SK-N-SH treated with all-trans-retinoic acid at 6 μM for 48 hours (cell line): ENCODE measurements around the gene UBE2E1.

Source experiments
- ATAC-seq: fragments of 200-7000 bp; cut with Tn5 transposase; 3 replicates; pipeline ENCODE4 v1.9.1; 2020; ENCODE audit warnings: mild to moderate bottlenecking, moderate library complexity
- ARNTL ChIP-seq: fragments of 450-650 bp; formaldehyde crosslinking; IDR thresholded peaks from 2 replicates; pipeline ENCODE4 v1.5.0; 2020; ENCODE audit warnings: low read depth, mild to moderate bottlenecking, moderate library complexity, borderline replicate concordance
- BACH2 ChIP-seq: fragments of 250-450 bp; sonication (Bioruptor Pico); IDR thresholded peaks from 2 replicates; pipeline ENCODE4 v1.9.0; 2021; ENCODE audit warnings: mild to moderate bottlenecking, borderline replicate concordance
- CREB5 ChIP-seq: fragments of 250-450 bp; sonication (Bioruptor Pico); IDR thresholded peaks from 2 replicates; pipeline ENCODE4 v1.5.1; 2020; ENCODE audit warnings: low read depth, mild to moderate bottlenecking, moderate library complexity
- CSDC2 ChIP-seq: fragments of 250-450 bp; sonication (Bioruptor Pico); IDR thresholded peaks from 2 replicates; pipeline ENCODE4 v1.5.0; 2020; ENCODE audit warnings: mild to moderate bottlenecking, moderate library complexity
- CSRNP3 ChIP-seq: fragments of 250-450 bp; sonication (Bioruptor Pico); IDR thresholded peaks from 2 replicates; pipeline ENCODE4 v1.5.1; 2021; ENCODE audit warnings: mild to moderate bottlenecking, moderate library complexity
- ESRRG ChIP-seq: fragments of 250-450 bp; sonication (Bioruptor Pico); IDR thresholded peaks from 2 replicates; pipeline ENCODE4 v1.6.1; 2021; ENCODE audit warnings: mild to moderate bottlenecking
- GLIS3 ChIP-seq: fragments of 250-450 bp; sonication (Bioruptor Pico); IDR thresholded peaks from 2 replicates; pipeline ENCODE4 v1.5.0; 2020; ENCODE audit warnings: mild to moderate bottlenecking, moderate library complexity
- ISL1 ChIP-seq: fragments of 250-450 bp; sonication (Bioruptor Pico); IDR thresholded peaks from 2 replicates; pipeline ENCODE4 v2.1.2; 2022; ENCODE audit warnings: mild to moderate bottlenecking, moderate library complexity
- OSR1 ChIP-seq: fragments of 250-450 bp; sonication (Bioruptor Pico); IDR thresholded peaks from 2 replicates; pipeline ENCODE4 v1.8.0; 2022; ENCODE audit warnings: moderate library complexity, mild to moderate bottlenecking, inconsistent platforms
- PATZ1 ChIP-seq: fragments of 250-450 bp; sonication (Bioruptor Pico); IDR thresholded peaks from 2 replicates; pipeline ENCODE4 v1.8.0; 2020; ENCODE audit warnings: mild to moderate bottlenecking, moderate library complexity, borderline replicate concordance
- POU6F1 ChIP-seq: fragments of 250-450 bp; sonication (Bioruptor Pico); IDR thresholded peaks from 2 replicates; pipeline ENCODE4 v1.8.0; 2021; ENCODE audit warnings: low read depth, mild to moderate bottlenecking, moderate library complexity, borderline replicate concordance
- PPARA ChIP-seq: fragments of 250-450 bp; sonication (Bioruptor Pico); IDR thresholded peaks from 2 replicates; pipeline ENCODE4 v1.5.0; 2020; ENCODE audit warnings: mild to moderate bottlenecking, borderline replicate concordance
- RARB ChIP-seq: fragments of 250-450 bp; sonication (Bioruptor Pico); IDR thresholded peaks from 2 replicates; pipeline ENCODE4 v1.8.0; 2021; ENCODE audit warnings: mild to moderate bottlenecking, moderate library complexity
- SNAI2 ChIP-seq: fragments of 250-450 bp; sonication (Bioruptor Pico); IDR thresholded peaks from 2 replicates; pipeline ENCODE4 v1.5.0; 2020; ENCODE audit warnings: mild to moderate bottlenecking, moderate library complexity
- TCF4 ChIP-seq: fragments of 250-450 bp; sonication (Bioruptor Pico); IDR thresholded peaks from 2 replicates; pipeline ENCODE4 v1.8.0; 2021; ENCODE audit warnings: mild to moderate bottlenecking, moderate library complexity, borderline replicate concordance
- TOX ChIP-seq: fragments of 250-450 bp; sonication (Bioruptor Pico); IDR thresholded peaks from 2 replicates; pipeline ENCODE4 v1.8.0; 2021; ENCODE audit warnings: mild to moderate bottlenecking, moderate library complexity, borderline replicate concordance
- TSHZ2 ChIP-seq: fragments of 250-450 bp; sonication (Bioruptor Pico); IDR thresholded peaks from 2 replicates; pipeline ENCODE4 v1.5.0; 2020; ENCODE audit warnings: mild to moderate bottlenecking, moderate library complexity
- ZNF565 ChIP-seq: fragments of 450-650 bp; formaldehyde crosslinking; conservative IDR thresholded peaks from 2 replicates; pipeline ENCODE4 v1.5.0; 2020; ENCODE audit warnings: low read depth, mild to moderate bottlenecking, moderate library complexity
- ZNF70 ChIP-seq: fragments of 450-650 bp; formaldehyde crosslinking; IDR thresholded peaks from 2 replicates; pipeline ENCODE4 v1.5.0; 2020; ENCODE audit warnings: mild to moderate bottlenecking, moderate library complexity
- ZNF8 ChIP-seq: fragments of 450-650 bp; formaldehyde crosslinking; IDR thresholded peaks from 2 replicates; pipeline ENCODE4 v1.5.0; 2020; ENCODE audit warnings: mild to moderate bottlenecking, moderate library complexity

UBE2E1 gene

GRCh38 chr3:23894254-23895061 lies 88.7 kb downstream of the UBE2E1 start (continued):
- TF ChIP-seq TSHZ2 (CRISPR knock-in tag) (no peak), CREB5 (no peak), POU6F1 (CRISPR knock-in tag) (no peak)

- no peak for TF ChIP-seq PATZ1 (CRISPR knock-in tag)
- TF ChIP-seq RARB (CRISPR knock-in tag) = no peak
- no peak for TF ChIP-seq POU6F1 (CRISPR knock-in tag)
- TF ChIP-seq PPARA = no peak
- TF ChIP-seq ESRRG (CRISPR knock-in tag) = no peak
- TF ChIP-seq CSDC2 (CRISPR knock-in tag) = no peak
- TF ChIP-seq ARNTL (CRISPR knock-in tag) = no peak
- TF ChIP-seq TOX (CRISPR knock-in tag) = no peak
- no peak for TF ChIP-seq CREB5
- no peak for TF ChIP-seq GLIS3 (CRISPR knock-in tag)
- TF ChIP-seq ZNF565 (CRISPR knock-in tag) = no peak
- TF ChIP-seq TSHZ2 (CRISPR knock-in tag) = no peak
- no peak for TF ChIP-seq SNAI2 (CRISPR knock-in tag)
- no peak for TF ChIP-seq CSRNP3 (CRISPR knock-in tag)
- no peak for TF ChIP-seq TCF4 (CRISPR knock-in tag)
- no peak for TF ChIP-seq OSR1 (CRISPR knock-in tag)
- no peak for TF ChIP-seq BACH2 (CRISPR knock-in tag)
- no peak for TF ChIP-seq ZNF70 (CRISPR knock-in tag)
- no peak for TF ChIP-seq ISL1 (CRISPR knock-in tag)
- TF ChIP-seq ZNF8 = no peak
- no peak for ATAC-seq
Measured at GRCh38 chr3:23895181-23895580, 89.4 kb downstream of the UBE2E1 start.
